Neural cell (in vitro differentiated cells): ENCODE data around the gene NAA38. TPM values are rescaled to one million over a fixed set of nuclear protein-coding genes. Genes with fewer than 3 reads are reported as not detected.

Experiments used
- H2AFZ ChIP-seq: fragments of 200-600, 300-800 bp; sonication (generic), shearing (Covaris generic); 2 replicates; pipeline ENCODE4 v1.6.0; 2014; ENCODE audit warnings: low read depth, mild to moderate bottlenecking, antibody characterized with exemption, low read length, moderate library complexity
- H3F3A ChIP-seq: fragments of 200-600 bp; shearing (Covaris generic); 2 replicates; pipeline ENCODE4 v1.6.1; 2016; ENCODE audit warnings: mild to moderate bottlenecking, moderate library complexity, mixed read lengths, antibody characterized with exemption, low read length; ENCODE audit not compliant: insufficient read depth, poor library complexity, severe bottlenecking
- H3K27ac ChIP-seq: fragments of 200-600, 300-800 bp; sonication (generic), shearing (Covaris generic); 2 replicates; pipeline ENCODE4 v1.5.1; 2014; ENCODE audit warnings: mild to moderate bottlenecking, low read length, moderate library complexity
- H3K27me3 ChIP-seq: fragments of 300-800, 200-600 bp; sonication (generic), shearing (Covaris generic); 2 replicates; pipeline ENCODE4 v1.6.0; 2014; ENCODE audit warnings: mild to moderate bottlenecking, low read depth, low read length, moderate library complexity; ENCODE audit not compliant: insufficient read depth
- H3K36me3 ChIP-seq: fragments of 300-800, 200-600 bp; sonication (generic), shearing (Covaris generic); 2 replicates; pipeline ENCODE4 v1.5.1; 2014; ENCODE audit warnings: mild to moderate bottlenecking, antibody characterized with exemption, low read length, moderate library complexity; ENCODE audit not compliant: insufficient read depth
- H3K4me2 ChIP-seq: fragments of 300-800, 200-600 bp; sonication (generic), shearing (Covaris generic); 2 replicates; pipeline ENCODE4 v1.6.0; 2014; ENCODE audit warnings: mild to moderate bottlenecking, low read length
- H3K4me3 ChIP-seq: fragments of 300-800, 200-600 bp; sonication (generic), shearing (Covaris generic); 2 replicates; pipeline ENCODE4 v1.5.1; 2014; ENCODE audit warnings: mild to moderate bottlenecking, low read length, moderate library complexity
- H3K79me2 ChIP-seq: fragments of 200-600 bp; shearing (Covaris generic); replicated peaks from 2 replicates; pipeline ENCODE4 v1.6.0; 2014; ENCODE audit warnings: mild to moderate bottlenecking, low read length, moderate library complexity; ENCODE audit not compliant: insufficient read depth
- H3K9ac ChIP-seq: fragments of 300-800, 200-600 bp; sonication (generic), shearing (Covaris generic); 2 replicates; pipeline ENCODE4 v1.6.1; 2016; ENCODE audit warnings: mild to moderate bottlenecking, low read length, mixed read lengths
- H3K9me2 ChIP-seq: fragments of 200-600 bp; shearing (Covaris generic); 2 replicates; pipeline ENCODE4 v1.6.1; 2016; ENCODE audit warnings: mild to moderate bottlenecking, low read length, mixed read lengths; ENCODE audit not compliant: insufficient read depth
- H3K9me3 ChIP-seq: fragments of 200-600, 300-800 bp; sonication (generic), shearing (Covaris generic); 2 replicates; pipeline ENCODE4 v1.6.1; 2016; ENCODE audit warnings: mild to moderate bottlenecking, mixed run types, low read length, moderate library complexity, mixed read lengths
- H4K20me1 ChIP-seq: fragments of 200-600 bp; shearing (Covaris generic); 2 replicates; pipeline ENCODE4 v1.6.1; 2016; ENCODE audit warnings: mild to moderate bottlenecking, mixed run types; ENCODE audit not compliant: insufficient read depth
- EP300 ChIP-seq: fragments of 450-650 bp; conservative IDR thresholded peaks from 2 replicates; pipeline ENCODE4 v1.6.1; 2014; ENCODE audit warnings: antibody characterized with exemption, mild to moderate bottlenecking, moderate library complexity; ENCODE audit not compliant: poor library complexity, severe bottlenecking
- EZH2 ChIP-seq: fragments of 200-600, 300-800 bp; shearing (Covaris generic), sonication (generic); IDR thresholded peaks from 2 replicates; pipeline ENCODE4 v1.6.1; 2014; ENCODE audit warnings: antibody characterized with exemption, low read length, borderline replicate concordance, mild to moderate bottlenecking; ENCODE audit not compliant: insufficient read depth, poor library complexity, severe bottlenecking
- MXI1 ChIP-seq: fragments of 450-650 bp; conservative IDR thresholded peaks from 2 replicates; pipeline ENCODE4 v1.6.1; 2014; ENCODE audit warnings: antibody characterized with exemption, mild to moderate bottlenecking; ENCODE audit not compliant: poor library complexity, severe bottlenecking
- POLR2AphosphoS5 ChIP-seq: IDR thresholded peaks from 2 replicates; pipeline ENCODE4 v1.6.1; 2012
- RAD21 ChIP-seq: fragments of 450-650 bp; conservative IDR thresholded peaks from 2 replicates; pipeline ENCODE4 v1.6.1; 2014; ENCODE audit warnings: antibody characterized with exemption, mild to moderate bottlenecking, moderate library complexity
- REST ChIP-seq: IDR thresholded peaks from 2 replicates; pipeline ENCODE4 v1.6.1; 2012; ENCODE audit warnings: borderline replicate concordance
- SMC3 ChIP-seq: fragments of 450-650 bp; conservative IDR thresholded peaks from 2 replicates; pipeline ENCODE4 v1.6.1; 2014; ENCODE audit warnings: antibody characterized with exemption, mild to moderate bottlenecking, moderate library complexity; ENCODE audit not compliant: poor library complexity
- TAF1 ChIP-seq: IDR thresholded peaks from 2 replicates; pipeline ENCODE4 v1.6.1; 2012; ENCODE audit warnings: low read depth
- polyA plus RNA-seq: library from polyadenylated mRNA; depleted of rRNA; stranded (reverse); fragments of >200 nt; gene quantifications from 2 replicates; pipeline ENCODE4 v1.2.3, GENCODE V29; 2014
- TF ChIP-seq, protein P1 (sequence below): fragments of 450-650 bp; IDR thresholded peaks from 2 replicates; pipeline ENCODE4 v1.5.1; 2014; ENCODE audit warnings: antibody characterized with exemption, mild to moderate bottlenecking, moderate library complexity; ENCODE audit not compliant: poor library complexity, severe bottlenecking

The NAA38 gene
- polyA plus RNA-seq, 1 donor from 2014 or later = 110 TPM

GRCh38 chr17:7809086-7809790 lies 48.1 kb downstream of the NAA38 start:
- no peaks in the 10 kb centered on the region for H4K20me1 ChIP-seq

DNA sequence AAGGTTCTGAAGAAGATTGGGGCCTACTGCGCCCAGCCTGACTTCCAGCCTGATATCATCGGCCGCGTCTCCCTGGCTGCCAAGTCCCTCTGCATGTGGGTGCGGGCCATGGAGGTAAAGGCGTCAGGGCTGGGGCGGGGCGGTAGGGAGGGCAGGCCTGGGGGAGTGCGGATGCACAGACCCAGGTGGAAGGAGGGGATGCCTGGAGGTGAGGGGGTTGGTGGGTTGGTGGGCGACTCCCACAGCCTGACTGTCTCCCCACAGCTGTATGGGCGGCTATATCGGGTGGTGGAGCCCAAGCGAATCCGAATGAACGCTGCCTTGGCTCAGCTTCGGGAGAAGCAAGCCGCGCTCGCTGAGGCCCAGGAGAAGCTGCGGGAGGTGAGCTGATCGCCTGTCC lies 50.2 kb downstream of the NAA38 start:
- Histone ChIP-seq H3K9me2 (no peaks in the 10 kb centered on the region), H3K79me2 (no peaks in the 10 kb centered on the region), H3K36me3 (no peaks in the 10 kb centered on the region), H3K27ac (no peak overlapping the region), H3K9me3 (no peaks in the 10 kb centered on the region), H3K4me3 (no peak overlapping the region), H3K4me2 (no peak overlapping the region), H3K9ac (no peak overlapping the region), H3F3A (no peaks in the 10 kb centered on the region), H2AFZ (no peak overlapping the region), H4K20me1 (no peaks in the 10 kb centered on the region), H3K27me3 (no peaks in the 10 kb centered on the region)
- TF ChIP-seq, protein P1, sequence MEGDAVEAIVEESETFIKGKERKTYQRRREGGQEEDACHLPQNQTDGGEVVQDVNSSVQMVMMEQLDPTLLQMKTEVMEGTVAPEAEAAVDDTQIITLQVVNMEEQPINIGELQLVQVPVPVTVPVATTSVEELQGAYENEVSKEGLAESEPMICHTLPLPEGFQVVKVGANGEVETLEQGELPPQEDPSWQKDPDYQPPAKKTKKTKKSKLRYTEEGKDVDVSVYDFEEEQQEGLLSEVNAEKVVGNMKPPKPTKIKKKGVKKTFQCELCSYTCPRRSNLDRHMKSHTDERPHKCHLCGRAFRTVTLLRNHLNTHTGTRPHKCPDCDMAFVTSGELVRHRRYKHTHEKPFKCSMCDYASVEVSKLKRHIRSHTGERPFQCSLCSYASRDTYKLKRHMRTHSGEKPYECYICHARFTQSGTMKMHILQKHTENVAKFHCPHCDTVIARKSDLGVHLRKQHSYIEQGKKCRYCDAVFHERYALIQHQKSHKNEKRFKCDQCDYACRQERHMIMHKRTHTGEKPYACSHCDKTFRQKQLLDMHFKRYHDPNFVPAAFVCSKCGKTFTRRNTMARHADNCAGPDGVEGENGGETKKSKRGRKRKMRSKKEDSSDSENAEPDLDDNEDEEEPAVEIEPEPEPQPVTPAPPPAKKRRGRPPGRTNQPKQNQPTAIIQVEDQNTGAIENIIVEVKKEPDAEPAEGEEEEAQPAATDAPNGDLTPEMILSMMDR = no peak
- TF ChIP-seq SMC3 (no peak), RAD21 (no peak), MXI1 (no peak), POLR2AphosphoS5 (no peak), TAF1 (no peak), EZH2 (no peak), EP300 (no peak)

More at GRCh38 chr17:7809086-7809790, 48.1 kb downstream of the NAA38 start:
- no peak overlapping the region for H3K9ac ChIP-seq
- H3K36me3 ChIP-seq = no peaks in the 10 kb centered on the region
- no peaks in the 10 kb centered on the region for H3K9me3 ChIP-seq
- H2AFZ ChIP-seq = no peak overlapping the region
- no peak for TF ChIP-seq TAF1
- TF ChIP-seq EZH2 = no peak
- no peak for TF ChIP-seq SMC3
- TF ChIP-seq, protein P1 = no peak
- TF ChIP-seq EP300 = no peak
- TF ChIP-seq POLR2AphosphoS5 = no peak
- TF ChIP-seq RAD21 = no peak
- no peak for TF ChIP-seq REST
- TF ChIP-seq MXI1 = no peak
- no peaks in the 10 kb centered on the region for H3K27me3 ChIP-seq
- H3K9me2 ChIP-seq = no peaks in the 10 kb centered on the region
- no peaks in the 10 kb centered on the region for H3F3A ChIP-seq
- H3K79me2 ChIP-seq = no peaks in the 10 kb centered on the region
- H3K4me3 ChIP-seq = no peak overlapping the region
- no peak overlapping the region for H3K27ac ChIP-seq
- H3K4me2 ChIP-seq = no peak overlapping the region
